ENCODE measurements around the gene PPP1R3G. TPM values are rescaled to one million over a fixed set of nuclear protein-coding genes. Genes with fewer than 3 reads are reported as not detected.

Gene PPP1R3G
- total and polyA plus RNA-seq, 2 of the 13 experiments (the other 11 are each of a cell fraction or from before 2014, with no cell fraction given): 1.2 to 1.3 TPM

- TF ChIP-seq NFE2 (CRISPR knock-in tag; IDR thresholded peaks at IDR 0.05) (no peak), FOSL1 (CRISPR knock-in tag; IDR thresholded peaks at IDR 0.05; ENCODE audit: borderline replicate concordance) (no peak), ZFP62 (CRISPR knock-in tag; IDR thresholded peaks at IDR 0.05) (no peak), ZFP1 (CRISPR knock-in tag; IDR thresholded peaks at IDR 0.05) (no peak), ZNF142 (CRISPR knock-in tag; IDR thresholded peaks at IDR 0.05) (no peak), NFE2L1 (CRISPR knock-in tag; IDR thresholded peaks at IDR 0.05; ENCODE audit: borderline replicate concordance) (no peak), CREB1 (IDR thresholded peaks at IDR 0.05) (no peak), CREB1 (CRISPR knock-in tag; IDR thresholded peaks at IDR 0.05) (no peak), FLYWCH1 (CRISPR knock-in tag; IDR thresholded peaks at IDR 0.05) (no peak), HNRNPH1 (optimal IDR thresholded peaks at IDR 0.05; ENCODE audit: low read depth, low read length) (no peak), PBX3 (CRISPR knock-in tag; IDR thresholded peaks at IDR 0.05; ENCODE audit: borderline replicate concordance) (no peak), ZNF280D (CRISPR knock-in tag; IDR thresholded peaks at IDR 0.05) (no peak), SIN3A (IDR thresholded peaks at IDR 0.05; ENCODE audit: borderline replicate concordance, low read depth, low read length) (0 out of 2 replicates have a peak, but pooled peaks have one; percentile 39), ZKSCAN5 (CRISPR knock-in tag; IDR thresholded peaks at IDR 0.05) (no peak), GPBP1L1 (CRISPR knock-in tag; IDR thresholded peaks at IDR 0.05) (no peak), RFX3 (CRISPR knock-in tag; IDR thresholded peaks at IDR 0.05) (no peak), ZNF766 (CRISPR knock-in tag; IDR thresholded peaks at IDR 0.05; ENCODE audit: borderline replicate concordance) (no peak; the same call in 1 of the 2 replicates), ELF1 (CRISPR knock-in tag; IDR thresholded peaks at IDR 0.05) (no peak), SMARCC2 (IDR thresholded peaks at IDR 0.05) (no peak)
Measured at GRCh38 chr6:5125152-5126006, 40.2 kb downstream of the PPP1R3G start (continued).
